Caco-2 (cell line): ENCODE data around the gene AGAP1. TPM values are rescaled to one million over a fixed set of nuclear protein-coding genes. Genes with fewer than 3 reads are reported as not detected.
"Not testable (repeated sequence)": the region's sequence is repeated elsewhere in the genome, so short reads cannot be mapped to it uniquely, and the experiment has no call there.

Source experiments
- BruUV-seq: library from RNA; stranded (reverse); fragments of 400-500 nt; replicated peaks from 2 replicates; lab custom pipeline; 2021; lab: Mats Ljungman, UMichigan
- CTCF ChIA-PET: fragments of 300-600 bp; sonication (Branson Sonifier 250); formaldehyde crosslinking; loops from one replicate; lab custom pipeline; 2022; ENCODE audit warnings: antibody characterized with exemption; lab: Charles Lee
- POLR2A ChIA-PET: fragments of 300-600 bp; sonication (Branson Sonifier 250); formaldehyde crosslinking; loops from one replicate; lab custom pipeline; 2022; ENCODE audit warnings: antibody characterized with exemption; lab: Charles Lee
- DNase-seq, 2 experiments: peaks; one replicate each; pipeline versions ENCODE4 v3.0.0 to v3.0.0-alpha.2; 2020 to 2022
- H3K27me3 ChIP-seq: replicated peaks from 2 replicates; pipeline ENCODE4 v1.6.0; 2011; ENCODE audit warnings: low read length; ENCODE audit not compliant: control insufficient read depth, insufficient read depth
- H3K36me3 ChIP-seq: 2 replicates; pipeline ENCODE4 v1.5.1; 2011; ENCODE audit warnings: low read length; ENCODE audit not compliant: control insufficient read depth, insufficient read depth
- H3K4me1 ChIP-seq: fragments of 250-450 bp; sonication (Bioruptor Pico); 2 replicates; pipeline ENCODE4 v1.5.1; 2020; ENCODE audit warnings: mild to moderate bottlenecking
- H3K4me3 ChIP-seq: 2 replicates; pipeline ENCODE4 v1.5.1; 2011; ENCODE audit warnings: low read depth, mild to moderate bottlenecking, control low read depth, low read length
- H3K9me3 ChIP-seq: fragments of 250-450 bp; sonication (Bioruptor Pico); 2 replicates; pipeline ENCODE4 v1.5.1; 2020; ENCODE audit warnings: mild to moderate bottlenecking, moderate library complexity
- H3K27ac Mint-ChIP-seq: one replicate; pipeline ENCODE4 v1.8.0; 2022; ENCODE audit warnings: mixed read lengths; ENCODE audit not compliant: unreplicated experiment
- H3K27me3 Mint-ChIP-seq: one replicate; pipeline ENCODE4 v1.8.0; 2022; ENCODE audit warnings: mixed read lengths; ENCODE audit not compliant: insufficient read depth, unreplicated experiment
- H3K36me3 Mint-ChIP-seq: one replicate; pipeline ENCODE4 v1.8.0; 2022; ENCODE audit warnings: mild to moderate bottlenecking, mixed read lengths; ENCODE audit not compliant: insufficient read depth, unreplicated experiment
- H3K4me1 Mint-ChIP-seq: one replicate; pipeline ENCODE4 v1.8.0; 2022; ENCODE audit warnings: low read depth, mixed read lengths; ENCODE audit not compliant: unreplicated experiment
- H3K4me3 Mint-ChIP-seq: one replicate; pipeline ENCODE4 v1.8.0; 2022; ENCODE audit warnings: mild to moderate bottlenecking, moderate library complexity, mixed read lengths; ENCODE audit not compliant: unreplicated experiment
- H3K9me3 Mint-ChIP-seq: one replicate; pipeline ENCODE4 v1.8.0; 2022; ENCODE audit warnings: mixed read lengths; ENCODE audit not compliant: unreplicated experiment
- intact Hi-C: fragments of 100-400 bp; cut with micrococcal nuclease; formaldehyde crosslinking; loops from one replicate; pipeline ENCODE4 v1.10.0; 2022; ENCODE audit not compliant: unreplicated experiment
- total RNA-seq: library from RNA; stranded (reverse); gene quantifications from 2 replicates; pipeline ENCODE4 v1.2.3, GENCODE V29; 2022
- TF ChIP-seq, protein P1 (sequence below), 2 experiments: fragments of 200-600 bp in 1 of 2; IDR thresholded peaks; 1 replicate in 1 of 2; 2 replicates in 1 of 2; pipeline versions ENCODE4 v1.5.1 to v1.8.0; 2011 to 2022; ENCODE audit warnings: antibody characterized with exemption in 1 of 2, control low read depth in 1 of 2, inconsistent platforms in 1 of 2, low read depth in 1 of 2, low read length in 1 of 2, mild to moderate bottlenecking in 1 of 2, moderate library complexity in 1 of 2; ENCODE audit not compliant: insufficient read depth in 1 of 2, severe bottlenecking in 1 of 2, unreplicated experiment in 1 of 2

The AGAP1 gene
- total RNA-seq, 1 experiment from 2014 or later = 41.7 TPM

- Mint-ChIP-seq H3K27me3 (no peaks in the 10 kb centered on the region), H3K36me3 (no peaks in the 10 kb centered on the region), H3K4me1 (no peaks in the 10 kb centered on the region), H3K9me3 (no peaks in the 10 kb centered on the region), H3K27ac (no peak overlapping the region), H3K4me3 (no peak overlapping the region)
- Histone ChIP-seq H3K4me3 (no peak overlapping the region), H3K4me1 (no peaks in the 10 kb centered on the region), H3K9me3 (no peaks in the 10 kb centered on the region), H3K36me3 (no peaks in the 10 kb centered on the region), H3K27me3 (no peaks in the 10 kb centered on the region)
- no peak for DNase-seq
- ChIA-PET CTCF (no interaction called here), POLR2A (no interaction called here)
- BruUV-seq = no TSS peak
- TF ChIP-seq, protein P1, sequence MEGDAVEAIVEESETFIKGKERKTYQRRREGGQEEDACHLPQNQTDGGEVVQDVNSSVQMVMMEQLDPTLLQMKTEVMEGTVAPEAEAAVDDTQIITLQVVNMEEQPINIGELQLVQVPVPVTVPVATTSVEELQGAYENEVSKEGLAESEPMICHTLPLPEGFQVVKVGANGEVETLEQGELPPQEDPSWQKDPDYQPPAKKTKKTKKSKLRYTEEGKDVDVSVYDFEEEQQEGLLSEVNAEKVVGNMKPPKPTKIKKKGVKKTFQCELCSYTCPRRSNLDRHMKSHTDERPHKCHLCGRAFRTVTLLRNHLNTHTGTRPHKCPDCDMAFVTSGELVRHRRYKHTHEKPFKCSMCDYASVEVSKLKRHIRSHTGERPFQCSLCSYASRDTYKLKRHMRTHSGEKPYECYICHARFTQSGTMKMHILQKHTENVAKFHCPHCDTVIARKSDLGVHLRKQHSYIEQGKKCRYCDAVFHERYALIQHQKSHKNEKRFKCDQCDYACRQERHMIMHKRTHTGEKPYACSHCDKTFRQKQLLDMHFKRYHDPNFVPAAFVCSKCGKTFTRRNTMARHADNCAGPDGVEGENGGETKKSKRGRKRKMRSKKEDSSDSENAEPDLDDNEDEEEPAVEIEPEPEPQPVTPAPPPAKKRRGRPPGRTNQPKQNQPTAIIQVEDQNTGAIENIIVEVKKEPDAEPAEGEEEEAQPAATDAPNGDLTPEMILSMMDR (IDR thresholded peaks at IDR 0.05; ENCODE audit: insufficient read depth in 1 of 2, low read depth in 1 of 2, low read length in 1 of 2, severe bottlenecking in 1 of 2, unreplicated experiment in 1 of 2) = no peak
- intact Hi-C loops = no loop called here
Observed at GRCh38 chr2:236057375-236057774, 563.5 kb downstream of the AGAP1 start.

- no peaks in the 10 kb centered on the region for H3K4me1 ChIP-seq
- Mint-ChIP-seq H3K9me3 (no peaks in the 10 kb centered on the region), H3K36me3 (no peaks in the 10 kb centered on the region), H3K4me1 (no peaks in the 10 kb centered on the region), H3K27ac (no peak overlapping the region), H3K27me3 (no peaks in the 10 kb centered on the region), H3K4me3 (no peak overlapping the region)
- TF ChIP-seq, protein P1 (IDR thresholded peaks at IDR 0.05; ENCODE audit: insufficient read depth in 1 of 2, low read depth in 1 of 2, low read length in 1 of 2, severe bottlenecking in 1 of 2, unreplicated experiment in 1 of 2) = no peak
- no peaks in the 10 kb centered on the region for H3K27me3 ChIP-seq
- H3K9me3 ChIP-seq = no peaks in the 10 kb centered on the region
- POLR2A ChIA-PET = no interaction called here
- DNase-seq = no peak
- H3K4me3 ChIP-seq = no peak overlapping the region
- intact Hi-C loops = no loop called here
- H3K36me3 ChIP-seq = no peaks in the 10 kb centered on the region
- CTCF ChIA-PET = no interaction called here
- BruUV-seq = no TSS peak
Observed at GRCh38 chr2:236061497-236061896, 567.7 kb downstream of the AGAP1 start.

DNA sequence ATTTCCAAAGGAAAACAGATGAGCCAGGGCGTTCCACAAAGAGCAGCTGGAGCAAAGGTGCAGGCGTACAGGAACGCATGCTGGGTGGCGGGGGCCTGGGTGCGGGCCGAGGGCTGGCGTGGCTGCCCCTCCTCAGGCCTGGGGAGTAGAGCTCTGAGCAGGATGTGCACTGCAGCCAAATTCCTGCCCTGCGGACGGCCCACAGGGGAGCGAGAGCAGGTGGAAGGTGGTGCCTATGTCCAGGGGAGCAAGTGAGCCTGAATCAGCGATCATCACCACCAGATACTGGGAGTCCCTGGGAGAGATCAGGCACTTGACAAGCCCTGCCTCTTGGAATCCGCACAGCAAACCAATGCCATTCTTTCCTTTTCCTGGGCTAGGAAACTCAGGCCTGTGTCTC, 568.1 kb downstream of the AGAP1 start:
- H3K9me3 ChIP-seq = no peaks in the 10 kb centered on the region
- BruUV-seq = no TSS peak
- no peak overlapping the region for H3K4me3 ChIP-seq
- intact Hi-C loops = no loop called here
- DNase-seq = no peak
- H3K36me3 ChIP-seq = no peaks in the 10 kb centered on the region
- TF ChIP-seq, protein P1 (IDR thresholded peaks at IDR 0.05; ENCODE audit: insufficient read depth in 1 of 2, low read depth in 1 of 2, low read length in 1 of 2, severe bottlenecking in 1 of 2, unreplicated experiment in 1 of 2) = no peak
- Mint-ChIP-seq H3K27ac (no peak overlapping the region), H3K27me3 (no peaks in the 10 kb centered on the region), H3K9me3 (no peaks in the 10 kb centered on the region), H3K4me1 (no peaks in the 10 kb centered on the region), H3K4me3 (no peak overlapping the region), H3K36me3 (no peaks in the 10 kb centered on the region)
- H3K4me1 ChIP-seq = no peaks in the 10 kb centered on the region
- POLR2A ChIA-PET = no interaction called here
- CTCF ChIA-PET = no interaction called here
- no peaks in the 10 kb centered on the region for H3K27me3 ChIP-seq

GRCh38 chr2:236062806-236063205, 569.0 kb downstream of the AGAP1 start:
- H3K4me3 Mint-ChIP-seq, H3K36me3 ChIP-seq, POLR2A ChIA-PET, H3K27me3 ChIP-seq, H3K4me1 ChIP-seq, H3K27me3 Mint-ChIP-seq, H3K9me3 Mint-ChIP-seq, H3K27ac Mint-ChIP-seq, H3K36me3 Mint-ChIP-seq, BruUV-seq, H3K4me1 Mint-ChIP-seq, intact Hi-C loops, H3K4me3 ChIP-seq, H3K9me3 ChIP-seq, DNase-seq, CTCF ChIA-PET: not testable (repeated sequence)
